ENCODE data around the gene NXNL1. TPM values are rescaled to one million over a fixed set of nuclear protein-coding genes. Genes with fewer than 3 reads are reported as not detected.

The NXNL1 gene
- total RNA-seq, 4 donors from 2014 or later, result not detected

DNA sequence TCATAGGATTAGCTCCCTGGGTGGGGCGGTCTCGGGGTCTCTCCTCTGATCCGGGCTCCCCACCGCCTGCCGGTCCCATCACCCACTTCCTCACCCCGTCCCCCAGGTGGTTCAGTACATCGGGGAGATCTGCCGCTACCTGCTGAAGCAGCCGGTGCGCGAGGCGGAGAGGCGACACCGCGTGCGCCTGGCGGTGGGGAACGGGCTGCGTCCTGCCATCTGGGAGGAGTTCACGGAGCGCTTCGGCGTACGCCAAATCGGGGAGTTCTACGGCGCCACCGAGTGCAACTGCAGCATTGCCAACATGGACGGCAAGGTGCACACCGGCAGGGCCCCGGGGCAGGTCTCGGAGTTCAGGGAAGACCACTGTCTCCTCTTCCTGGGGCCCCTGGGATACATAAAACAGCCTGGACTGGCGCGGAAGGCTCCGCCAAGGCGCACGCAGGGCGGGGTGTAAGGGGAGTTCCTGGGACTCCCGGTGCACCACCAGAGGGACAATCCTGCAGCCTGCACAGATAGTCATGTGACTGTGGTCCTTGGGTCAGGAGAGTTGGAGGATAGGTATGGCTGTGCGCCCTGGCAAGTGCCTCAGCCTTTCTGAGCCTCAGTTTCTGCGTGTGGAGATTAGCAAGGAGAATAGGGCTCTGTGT is 36.5 kb upstream of the NXNL1 start:
- H3K36me3 ChIP-seq, result peaks cover 0 to 36% of the 10 kb centered on the region in 2 donors
- TF ChIP-seq POLR2A (IDR thresholded peaks at IDR 0.05), result no peak
- TF ChIP-seq, protein P1, sequence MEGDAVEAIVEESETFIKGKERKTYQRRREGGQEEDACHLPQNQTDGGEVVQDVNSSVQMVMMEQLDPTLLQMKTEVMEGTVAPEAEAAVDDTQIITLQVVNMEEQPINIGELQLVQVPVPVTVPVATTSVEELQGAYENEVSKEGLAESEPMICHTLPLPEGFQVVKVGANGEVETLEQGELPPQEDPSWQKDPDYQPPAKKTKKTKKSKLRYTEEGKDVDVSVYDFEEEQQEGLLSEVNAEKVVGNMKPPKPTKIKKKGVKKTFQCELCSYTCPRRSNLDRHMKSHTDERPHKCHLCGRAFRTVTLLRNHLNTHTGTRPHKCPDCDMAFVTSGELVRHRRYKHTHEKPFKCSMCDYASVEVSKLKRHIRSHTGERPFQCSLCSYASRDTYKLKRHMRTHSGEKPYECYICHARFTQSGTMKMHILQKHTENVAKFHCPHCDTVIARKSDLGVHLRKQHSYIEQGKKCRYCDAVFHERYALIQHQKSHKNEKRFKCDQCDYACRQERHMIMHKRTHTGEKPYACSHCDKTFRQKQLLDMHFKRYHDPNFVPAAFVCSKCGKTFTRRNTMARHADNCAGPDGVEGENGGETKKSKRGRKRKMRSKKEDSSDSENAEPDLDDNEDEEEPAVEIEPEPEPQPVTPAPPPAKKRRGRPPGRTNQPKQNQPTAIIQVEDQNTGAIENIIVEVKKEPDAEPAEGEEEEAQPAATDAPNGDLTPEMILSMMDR (IDR thresholded peaks at IDR 0.05), result no peak
- TF ChIP-seq POLR2AphosphoS5 (IDR thresholded peaks at IDR 0.05), result no peak
- TF ChIP-seq EP300 (IDR thresholded peaks at IDR 0.05), result no peak
- no peak overlapping the region for H3K4me3 ChIP-seq
- H3K9me3 ChIP-seq, result no peaks in the 10 kb centered on the region
- no peaks in the 10 kb centered on the region for H3K27me3 ChIP-seq
- no peak for ATAC-seq
- peaks cover 0 to 47% (median 0%) of the 10 kb centered on the region in 3 donors for H3K4me1 ChIP-seq
- WGBS, 2 donors (ENCODE audit: low coverage in 1 of 2), result 67 to 100% methylated on average over 1 to 9 of the region's 41 CpGs
- peak overlapping the region in 1 of 4 donors; percentile 26 for H3K27ac ChIP-seq

GRCh38 chr19:17496337-17496997 is 35.7 kb upstream of the NXNL1 start:
- WGBS, 2 donors (ENCODE audit: low coverage in 1 of 2), result 40% methylated on average over 2 of the region's 14 CpGs; no CpG with 5 or more reads in 1 of the 2 donors
- no peak overlapping the region for H3K4me3 ChIP-seq
- H3K27ac ChIP-seq, result peak overlapping the region in 2 of 4 donors; percentile 26 to 41
- H3K36me3 ChIP-seq, result peaks cover 0 to 43% of the 10 kb centered on the region in 2 donors
- peaks cover 0 to 47% (median 0%) of the 10 kb centered on the region in 3 donors for H3K4me1 ChIP-seq
- no peaks in the 10 kb centered on the region for H3K27me3 ChIP-seq
- no peaks in the 10 kb centered on the region for H3K9me3 ChIP-seq
- peak; percentile 72 for ATAC-seq
- TF ChIP-seq POLR2A (IDR thresholded peaks at IDR 0.05) (no peak), POLR2AphosphoS5 (IDR thresholded peaks at IDR 0.05) (no peak), EP300 (IDR thresholded peaks at IDR 0.05) (no peak)
- TF ChIP-seq, protein P1 (IDR thresholded peaks at IDR 0.05), result peak in 3 of 4 experiments; percentile 81 to 95 (median 84)

GRCh38 chr19:17495639-17496296 is 35.0 kb upstream of the NXNL1 start:
- Histone ChIP-seq H3K27me3 (no peaks in the 10 kb centered on the region), H3K4me1 (peaks cover 0 to 47% (median 0%) of the 10 kb centered on the region in 3 donors), H3K4me3 (no peak overlapping the region), H3K27ac (peak overlapping the region in 1 of 4 donors; percentile 41), H3K9me3 (no peaks in the 10 kb centered on the region), H3K36me3 (peaks cover 0 to 36% of the 10 kb centered on the region in 2 donors)
- ATAC-seq, result no peak
- TF ChIP-seq POLR2AphosphoS5 (IDR thresholded peaks at IDR 0.05), result no peak
- no peak for TF ChIP-seq EP300 (IDR thresholded peaks at IDR 0.05)
- no peak for TF ChIP-seq POLR2A (IDR thresholded peaks at IDR 0.05)
- TF ChIP-seq, protein P1 (IDR thresholded peaks at IDR 0.05), result no peak
- 65% methylated on average over 7 of the region's 9 CpGs; no CpG with 5 or more reads in 1 of the 2 donors for WGBS, 2 donors (ENCODE audit: low coverage in 1 of 2)

- no peaks in the 10 kb centered on the region for H3K27me3 ChIP-seq
- H3K36me3 ChIP-seq, result peaks cover 0 to 48% of the 10 kb centered on the region in 2 donors
- no peak for ATAC-seq
- WGBS, 2 donors (ENCODE audit: low coverage in 1 of 2), result 58 to 73% methylated on average over 4 of the region's 5 CpGs
- H3K4me3 ChIP-seq, result no peak overlapping the region
- no peaks in the 10 kb centered on the region for H3K9me3 ChIP-seq
- no peak for TF ChIP-seq POLR2A (IDR thresholded peaks at IDR 0.05)
- no peak for TF ChIP-seq POLR2AphosphoS5 (IDR thresholded peaks at IDR 0.05)
- TF ChIP-seq EP300 (IDR thresholded peaks at IDR 0.05), result no peak
- TF ChIP-seq, protein P1 (IDR thresholded peaks at IDR 0.05), result no peak
- H3K27ac ChIP-seq, result peak overlapping the region in 1 of 4 donors; percentile 22
- peaks cover 0 to 28% (median 0%) of the 10 kb centered on the region in 3 donors for H3K4me1 ChIP-seq
These were observed 30.6 kb upstream of the NXNL1 start for GRCh38 chr19:17491287-17491686.
